Activated naive CD4-positive, alpha-beta T cell treated with anti-CD3 and anti-CD28 coated beads, Interleukin-2, amount 50 U/mL, for 16 hours (primary cell): Measurements from ENCODE around the gene SCGB1D4.
"Not testable (repeated sequence)": the region's sequence is repeated elsewhere in the genome, so short reads cannot be mapped to it uniquely, and the experiment has no call there.

Experiments
- DNase-seq: peaks from one replicate; pipeline ENCODE4 v3.0.0-alpha.2; 2020

Gene SCGB1D4, protein sequence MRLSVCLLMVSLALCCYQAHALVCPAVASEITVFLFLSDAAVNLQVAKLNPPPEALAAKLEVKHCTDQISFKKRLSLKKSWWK

DNA sequence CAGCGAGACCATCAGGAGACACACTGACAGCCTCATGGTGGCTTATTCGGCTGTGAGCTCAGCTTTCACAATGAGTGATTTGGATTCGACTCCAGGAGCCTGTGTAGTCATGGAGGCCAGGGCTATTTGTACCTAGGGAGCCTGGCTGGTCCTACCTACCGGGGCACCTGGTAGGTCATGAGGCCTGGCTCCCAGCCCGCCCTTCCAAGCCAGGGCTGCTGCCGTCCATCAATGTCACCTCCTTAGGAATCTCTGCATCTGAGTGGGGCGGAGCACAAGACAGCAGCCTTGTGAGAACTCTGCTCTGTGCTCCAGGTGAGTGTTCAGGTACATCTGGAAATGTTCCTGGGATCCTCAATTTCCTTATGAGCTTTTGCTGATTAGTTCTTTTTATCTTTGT lies at the start of gene SCGB1D4:
Gene SCGB1D4, minus strand, starts transcription at position 101 of the 400 bp plus-strand sequence. Its CDS starts 65 bp downstream, at position 36.
- no peak for DNase-seq

DNA sequence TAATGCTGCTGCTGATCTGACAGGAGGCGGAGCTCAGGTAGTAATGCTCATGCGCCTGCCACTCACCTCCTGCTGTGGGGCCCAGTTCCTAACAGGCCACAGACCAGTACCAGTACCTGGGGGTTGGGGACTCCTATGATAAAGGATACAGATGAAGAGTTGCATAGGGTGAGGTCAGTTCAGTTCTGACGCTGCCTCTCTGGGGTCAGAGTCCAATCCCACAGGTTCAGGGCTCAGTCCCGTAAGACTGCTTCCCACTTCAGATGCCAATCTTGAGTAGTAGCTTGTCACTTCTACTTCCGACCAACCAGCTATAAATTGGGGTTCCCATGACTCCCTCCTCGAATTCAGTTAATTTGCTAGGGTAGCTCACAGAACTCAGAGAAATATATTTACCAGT lies 47.0 kb upstream of the SCGB1D4 start:
- no peak for DNase-seq

DNA sequence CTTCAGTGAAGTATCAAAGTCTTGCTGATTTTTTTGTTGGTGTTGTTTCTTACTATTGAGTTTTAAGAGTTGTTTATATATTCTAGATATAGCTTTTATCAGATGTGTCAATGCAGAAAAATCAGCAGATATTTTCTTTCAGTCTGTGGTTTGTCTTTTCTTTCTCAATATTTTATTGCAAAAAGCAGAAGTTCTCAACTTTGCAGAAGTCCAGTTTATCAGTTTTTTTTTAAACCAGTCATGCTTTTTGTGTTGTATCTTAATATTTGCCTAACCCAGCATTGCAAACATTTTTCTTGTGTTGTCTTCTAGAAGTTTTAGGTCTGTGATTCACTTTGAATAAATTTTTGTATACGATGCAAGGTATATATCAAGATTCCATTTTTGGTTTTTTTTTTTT lies 45.3 kb upstream of the SCGB1D4 start:
- DNase-seq = no peak

DNA sequence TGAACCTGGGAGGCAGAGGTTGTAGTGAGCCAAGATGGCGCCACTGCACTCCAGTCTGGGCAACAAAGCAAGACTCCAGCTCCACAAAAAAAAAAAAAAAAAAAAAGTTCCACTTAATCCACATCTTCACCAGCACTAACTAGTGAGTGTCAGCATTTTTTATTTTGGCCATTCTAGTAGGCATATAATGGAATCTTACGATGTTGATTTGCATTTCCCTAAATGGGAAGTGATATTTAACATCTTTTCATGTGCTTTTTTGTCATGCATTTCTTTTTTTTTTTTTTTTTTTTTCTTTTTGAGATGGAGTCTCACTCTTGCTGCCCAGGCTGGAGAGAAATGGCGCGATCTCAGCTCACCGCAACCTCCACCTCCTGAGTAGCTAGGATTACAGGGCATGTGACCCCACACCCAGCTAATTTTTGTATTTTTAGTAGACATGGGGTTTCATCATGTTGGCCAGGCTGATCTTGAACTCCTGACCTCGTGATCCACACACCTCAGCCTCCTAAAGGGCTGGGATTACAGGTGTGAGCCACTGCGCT lies 44.8 kb upstream of the SCGB1D4 start:
- not testable (repeated sequence) for DNase-seq

DNA sequence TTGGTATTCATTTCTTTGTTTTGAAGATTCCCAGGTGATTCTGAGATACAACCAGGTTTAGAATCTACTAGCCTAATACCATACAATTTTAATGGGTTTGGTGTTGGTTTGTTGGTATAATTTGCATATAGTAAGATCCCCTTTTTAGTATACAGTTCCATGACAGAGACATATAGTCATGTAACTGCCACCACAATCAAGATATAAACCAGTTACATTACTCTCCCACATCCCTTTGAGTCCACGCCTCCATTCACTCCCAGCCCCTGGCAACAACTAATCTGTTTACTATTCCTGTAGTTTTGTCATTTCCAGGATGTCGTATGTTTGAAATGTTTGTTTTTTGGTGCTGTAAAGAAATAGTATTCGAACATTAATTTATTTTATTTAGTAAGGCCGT lies 42.7 kb upstream of the SCGB1D4 start:
- DNase-seq = no peak

DNA sequence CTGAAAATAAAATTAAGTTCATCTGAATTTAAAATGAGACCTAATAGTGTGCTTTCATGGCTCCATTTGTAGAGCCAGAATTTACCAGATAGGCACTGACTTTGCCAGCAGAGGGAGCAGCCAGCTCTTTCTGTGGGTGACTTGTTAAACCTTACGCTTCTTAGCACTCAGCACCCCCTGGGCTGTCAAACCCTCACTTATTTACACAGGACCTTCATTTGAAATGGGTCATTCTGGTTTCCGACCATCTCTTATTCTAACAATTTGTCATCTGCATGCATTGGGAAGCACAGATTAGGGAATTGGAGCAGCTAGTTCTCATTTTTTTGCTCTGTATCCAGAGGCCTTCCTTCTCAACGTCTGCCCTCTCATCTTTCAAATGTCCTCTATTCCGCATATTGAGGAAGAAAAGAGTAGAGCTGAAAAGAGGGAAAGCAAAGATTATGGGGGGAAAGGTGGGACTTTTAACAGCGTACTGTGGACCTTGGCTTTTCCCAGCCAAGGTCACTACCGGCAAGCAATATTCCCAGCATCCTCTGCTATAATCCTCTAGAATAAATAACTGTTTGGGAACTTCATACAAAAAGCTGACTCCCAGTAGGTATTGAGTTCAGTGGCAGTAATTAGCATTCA lies 41.5 kb upstream of the SCGB1D4 start:
- DNase-seq = peak; percentile 59

DNA sequence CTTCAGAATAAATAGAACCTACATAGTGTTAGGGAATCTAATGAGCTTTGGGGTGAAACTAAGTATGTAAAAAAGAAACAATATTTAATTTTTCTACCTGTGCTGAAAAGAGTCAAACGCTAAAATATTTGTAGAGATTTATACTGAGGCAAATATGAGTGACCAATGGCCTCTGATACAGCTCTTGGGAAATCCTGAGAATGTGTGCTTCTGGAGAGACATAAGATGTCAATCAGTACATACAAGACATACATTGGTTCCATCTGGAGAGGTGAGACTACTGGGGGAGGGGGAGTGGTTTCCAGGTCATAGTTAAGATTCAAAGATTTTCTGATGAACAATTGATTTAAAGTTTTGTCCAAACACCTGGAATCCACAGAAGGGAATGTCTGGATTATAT lies 39.3 kb upstream of the SCGB1D4 start:
- DNase-seq = no peak

DNA sequence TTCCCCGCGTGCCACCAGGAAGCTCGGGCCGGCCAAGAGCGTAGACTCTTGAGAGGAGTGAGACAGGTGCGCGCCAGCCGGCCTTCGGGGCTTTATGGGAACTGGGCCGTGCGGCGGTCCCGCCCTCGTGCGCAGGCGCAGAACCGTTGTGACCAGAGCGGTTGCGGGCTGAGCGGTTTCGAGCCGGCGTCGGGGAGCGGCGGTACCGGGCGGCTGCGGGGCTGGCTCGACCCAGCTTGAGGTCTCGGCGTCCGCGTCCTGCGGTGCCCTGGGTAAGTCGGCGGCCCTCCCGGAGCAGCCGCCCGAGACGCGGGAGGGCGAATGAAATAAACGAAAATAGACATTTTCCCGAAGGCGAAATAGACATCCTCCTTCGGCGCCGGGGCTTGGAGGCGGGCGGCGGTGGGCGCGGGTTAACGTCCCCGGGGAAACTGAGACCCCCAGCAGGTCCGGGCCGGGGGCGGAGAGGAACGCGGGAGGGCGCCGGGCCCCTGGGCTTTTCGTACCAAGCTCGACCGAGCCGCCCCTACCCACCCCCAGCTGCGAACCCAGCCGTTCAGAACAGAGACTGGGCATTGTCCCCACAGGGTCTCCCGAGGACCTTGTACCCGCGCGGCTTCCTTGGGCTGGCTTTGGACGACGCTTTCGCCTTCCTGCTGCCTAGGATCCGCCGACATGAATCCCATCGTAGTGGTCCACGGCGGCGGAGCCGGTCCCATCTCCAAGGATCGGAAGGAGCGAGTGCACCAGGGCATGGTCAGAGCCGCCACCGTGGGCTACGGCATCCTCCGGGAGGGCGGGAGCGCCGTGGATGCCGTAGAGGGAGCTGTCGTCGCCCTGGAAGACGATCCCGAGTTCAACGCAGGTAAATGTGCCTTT lies 38.7 kb upstream of the SCGB1D4 start, which contains the start of gene ASRGL1:
Gene ASRGL1, plus strand, starts transcription at position 146 of the 879 bp plus-strand sequence. Its CDS starts 530 bp downstream, at position 676.
- peak; percentile 82 for DNase-seq

DNA sequence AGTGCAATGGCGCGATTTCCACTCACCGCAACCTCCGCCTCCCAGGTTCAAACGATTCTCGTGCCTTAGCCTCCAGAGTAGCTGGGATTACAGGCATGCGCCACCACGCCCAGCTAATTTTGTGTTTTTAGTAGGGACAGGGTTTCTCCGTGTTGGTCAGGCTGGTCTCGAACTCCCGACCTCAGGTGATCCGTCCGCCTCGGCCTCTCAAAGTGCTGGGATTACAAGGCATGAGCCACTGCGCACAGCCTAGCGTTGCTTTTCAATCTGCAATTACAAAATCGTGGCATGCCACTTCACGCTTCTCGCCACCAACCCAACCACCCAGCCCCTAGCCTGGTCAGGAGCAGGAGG lies 38.1 kb upstream of the SCGB1D4 start:
- not testable (repeated sequence) for DNase-seq

DNA sequence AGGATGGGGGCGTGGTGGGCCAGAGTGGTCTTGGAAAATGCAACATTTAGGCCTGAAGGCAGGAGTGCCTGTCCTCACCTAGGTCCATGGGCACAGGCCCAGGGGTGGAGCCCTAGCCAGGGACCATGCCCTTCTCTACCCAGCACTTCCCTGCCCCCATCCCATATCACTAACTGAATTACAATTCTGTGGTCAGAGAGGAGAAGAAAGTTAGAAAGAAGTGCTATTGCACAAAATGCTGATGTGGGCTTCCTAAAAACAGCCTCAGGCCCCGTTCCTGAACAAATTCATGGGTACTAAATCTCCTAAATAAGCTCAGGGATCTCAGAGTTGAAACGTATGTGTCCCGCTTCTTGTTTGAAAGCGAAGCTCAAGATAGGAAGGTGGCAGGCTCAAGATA lies 34.9 kb upstream of the SCGB1D4 start:
- no peak for DNase-seq

DNA sequence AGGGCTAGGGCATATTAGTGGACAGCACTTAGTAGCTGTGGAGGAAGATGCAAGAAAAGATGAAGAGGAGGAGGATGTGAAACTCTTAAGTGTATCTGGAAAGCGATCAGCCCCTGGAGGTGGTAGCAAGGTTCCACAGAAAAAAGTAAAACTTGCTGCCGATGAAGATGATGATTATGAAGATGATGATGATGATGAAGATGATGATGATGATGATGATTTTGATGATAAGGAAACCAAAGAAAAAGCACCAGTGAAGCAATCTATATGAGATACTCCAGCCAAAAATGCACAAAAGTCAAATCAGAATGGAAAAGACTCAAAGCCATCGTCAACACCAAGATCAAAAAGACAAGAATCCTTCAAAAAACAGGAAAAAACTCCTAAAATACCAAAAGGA lies 32.4 kb upstream of the SCGB1D4 start:
- DNase-seq = not testable (repeated sequence)

DNA sequence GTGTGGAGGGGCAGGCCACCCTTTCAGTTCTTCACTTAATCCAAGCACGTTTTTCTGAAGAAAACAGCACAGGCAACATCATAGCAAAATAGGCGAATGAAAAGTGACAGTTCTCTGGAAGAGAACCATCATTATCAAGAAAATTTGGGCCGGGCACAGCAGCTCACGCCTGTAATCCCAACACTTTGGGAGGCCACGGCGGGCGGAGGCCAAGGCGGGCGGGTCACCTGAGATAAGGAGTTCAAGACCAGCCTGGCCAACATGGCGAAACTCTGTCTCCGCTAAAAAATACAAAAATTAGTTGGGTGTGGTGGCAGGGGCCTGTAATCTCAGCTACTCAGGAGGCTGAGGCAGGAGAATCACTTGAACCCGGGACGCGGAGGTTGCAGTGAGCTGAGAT lies 28.7 kb upstream of the SCGB1D4 start:
- not testable (repeated sequence) for DNase-seq

DNA sequence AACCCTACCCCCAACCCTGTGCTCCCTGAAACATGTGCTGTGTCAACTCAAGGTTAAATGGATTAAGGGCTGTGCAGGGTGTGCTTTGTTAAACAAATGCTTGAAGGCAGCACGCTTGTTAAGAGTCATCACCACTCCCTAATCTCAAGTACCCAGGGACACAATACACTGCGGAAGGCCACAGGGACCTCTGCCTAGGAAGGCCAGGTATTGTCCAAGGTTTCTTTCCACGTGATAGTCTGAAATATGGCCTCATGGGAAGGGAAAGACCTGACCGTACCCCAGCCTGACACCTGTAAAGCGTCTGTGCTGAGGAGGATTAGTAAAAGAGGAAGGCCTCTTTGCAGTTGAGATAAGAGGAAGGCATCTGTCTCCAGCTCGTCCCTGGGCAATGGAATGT lies 27.8 kb upstream of the SCGB1D4 start:
- DNase-seq = not testable (repeated sequence)

DNA sequence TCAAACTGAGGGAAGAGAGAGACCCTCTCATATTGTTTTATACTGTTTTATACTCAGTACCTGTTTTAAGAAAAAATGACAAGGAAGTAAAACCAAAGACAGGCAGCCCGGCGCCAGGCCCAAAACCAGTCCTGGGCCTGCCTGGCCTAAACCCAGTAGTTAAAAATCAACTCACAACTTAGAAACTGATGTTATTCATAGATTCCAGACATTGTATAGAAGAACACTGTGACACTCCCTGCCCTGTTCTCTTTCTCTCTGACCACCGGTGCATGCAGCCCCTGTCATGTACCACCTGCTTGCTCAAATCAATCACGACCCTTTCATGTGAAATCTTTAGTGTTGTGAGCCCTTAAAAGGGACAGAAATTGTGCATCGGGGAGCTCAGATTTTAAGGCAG lies 26.9 kb upstream of the SCGB1D4 start:
- not testable (repeated sequence) for DNase-seq

DNA sequence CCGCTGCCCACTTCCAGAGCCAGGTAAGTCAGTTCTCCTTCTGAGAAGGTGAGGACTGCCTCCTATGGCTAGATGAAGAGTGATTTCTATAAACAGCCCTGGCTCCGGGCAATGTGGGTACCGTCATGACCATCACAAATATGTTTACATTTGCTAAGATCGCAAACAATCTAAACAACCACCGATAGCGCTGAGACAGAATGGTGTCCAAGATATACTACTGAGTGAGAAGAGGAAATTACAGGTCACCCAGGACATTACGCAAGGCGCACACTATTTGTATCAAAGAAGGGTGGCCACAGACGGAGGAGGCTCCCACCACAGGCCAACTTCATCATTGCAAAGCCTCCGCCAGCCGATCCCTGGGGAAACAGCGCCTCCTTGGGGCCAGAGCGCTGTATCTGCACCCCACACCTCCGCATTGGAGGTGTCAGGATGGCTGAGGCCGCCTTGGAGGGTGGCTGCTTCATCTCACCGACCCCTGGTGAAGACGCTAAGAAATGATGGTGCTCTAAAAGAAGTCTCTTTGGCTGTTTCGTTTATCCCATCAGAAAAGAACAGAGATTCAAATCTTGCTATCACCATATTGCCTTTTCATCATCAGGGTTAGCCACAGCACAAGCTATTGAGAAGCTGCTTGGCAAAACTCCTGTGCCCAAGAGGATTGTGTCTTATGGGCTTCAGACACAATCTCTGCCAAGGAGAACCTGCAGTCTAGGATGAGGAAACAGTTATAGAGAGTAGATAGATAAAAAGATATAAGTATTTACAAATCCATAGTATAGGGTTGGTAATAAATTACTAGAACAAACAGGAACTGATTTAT lies 26.1 kb upstream of the SCGB1D4 start:
- peak; percentile 50 for DNase-seq

DNA sequence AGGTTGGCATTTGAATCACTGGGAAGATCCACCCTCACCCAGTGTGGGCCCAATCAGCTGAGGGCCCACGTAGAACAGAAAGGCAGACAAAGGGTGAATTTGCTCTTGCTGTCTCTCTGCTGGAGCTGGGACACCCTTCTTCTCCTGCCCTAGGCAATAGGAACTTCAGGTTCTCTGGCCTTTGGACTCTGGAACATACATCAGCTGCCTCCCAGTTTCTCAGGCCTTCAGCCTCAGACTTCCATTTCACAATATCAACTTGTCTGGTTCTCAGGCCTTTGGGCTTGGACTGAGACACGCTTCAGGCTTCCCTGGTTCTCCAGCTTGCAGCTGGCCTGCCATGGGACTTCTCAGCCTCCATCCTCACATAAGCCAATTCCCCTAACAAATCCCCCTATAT lies 23.6 kb upstream of the SCGB1D4 start:
- DNase-seq = no peak

DNA sequence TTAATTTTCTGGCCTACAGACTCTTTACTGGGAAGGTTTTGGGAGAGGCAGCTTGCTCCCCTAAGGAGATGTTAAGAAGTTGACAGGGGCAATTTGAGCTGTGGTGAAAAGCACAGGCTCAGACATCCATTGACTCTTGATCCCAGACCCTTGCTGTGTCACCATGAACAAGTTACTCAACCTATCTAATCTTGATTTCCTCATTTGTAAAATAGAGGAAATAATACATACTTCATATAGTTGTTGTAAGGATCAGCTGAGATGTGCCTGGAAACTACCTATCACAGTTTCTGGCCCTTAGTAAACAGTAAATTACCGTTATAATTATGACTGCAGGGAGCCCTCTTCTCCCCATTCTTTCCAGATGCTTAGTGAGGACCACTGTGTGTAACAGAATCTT lies 16.6 kb upstream of the SCGB1D4 start:
- no peak for DNase-seq

DNA sequence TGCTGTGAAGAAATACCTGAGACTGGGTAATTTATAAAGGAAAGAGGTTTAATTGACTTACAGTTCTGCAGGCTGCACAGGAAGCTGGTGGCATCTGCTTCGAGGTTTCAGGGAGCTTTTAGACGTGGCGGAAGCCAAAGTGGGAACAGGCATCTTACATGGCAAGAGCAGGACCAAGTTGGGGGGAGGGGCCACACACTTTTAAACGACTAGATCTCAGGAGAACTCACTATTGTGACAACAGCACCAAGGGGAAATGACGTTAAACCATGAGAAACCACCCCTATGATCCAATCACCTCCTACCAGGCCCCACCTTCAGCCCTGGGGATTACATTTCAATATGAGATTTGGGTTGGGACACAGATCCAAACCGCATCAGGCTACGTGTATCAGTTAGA lies 11.1 kb upstream of the SCGB1D4 start:
- no peak for DNase-seq

DNA sequence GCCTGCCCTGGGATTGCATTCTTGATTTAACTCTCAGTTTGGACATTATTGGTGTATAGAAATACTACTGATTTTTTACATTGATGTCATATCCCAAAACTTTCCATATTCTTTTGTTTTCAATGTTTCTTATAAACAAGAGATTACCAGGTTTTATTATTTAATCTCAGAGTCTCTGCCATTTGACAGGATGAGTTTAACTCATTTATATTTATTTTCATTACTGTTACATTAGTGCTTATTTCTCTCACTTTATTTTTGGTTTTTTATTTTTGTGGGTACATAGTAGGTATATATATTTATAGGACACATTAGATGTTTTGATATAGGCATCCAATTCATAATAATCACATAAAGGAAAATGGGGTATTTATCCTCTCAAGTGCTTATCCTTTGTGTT lies 9.1 kb upstream of the SCGB1D4 start:
- no peak for DNase-seq

DNA sequence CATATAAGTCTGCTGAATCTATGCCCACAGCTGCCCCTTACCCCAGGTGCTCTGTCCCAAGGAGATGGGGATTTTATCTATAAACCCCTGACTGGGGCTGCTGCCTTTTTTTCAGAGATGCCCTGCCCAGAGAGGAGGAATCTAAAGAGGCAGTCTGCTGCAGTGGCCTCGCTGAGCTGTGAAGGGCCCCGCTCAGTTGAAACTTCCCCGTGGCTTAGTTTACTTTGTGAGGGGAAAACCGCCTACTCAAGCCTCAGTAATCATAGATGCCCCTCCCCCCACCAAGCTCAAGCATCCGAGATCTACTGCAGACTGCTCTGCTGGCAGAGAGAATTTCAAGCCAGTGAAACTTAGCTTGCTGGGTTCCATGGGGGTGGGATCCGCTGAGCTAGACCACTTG lies 7.4 kb upstream of the SCGB1D4 start:
- no peak for DNase-seq

DNA sequence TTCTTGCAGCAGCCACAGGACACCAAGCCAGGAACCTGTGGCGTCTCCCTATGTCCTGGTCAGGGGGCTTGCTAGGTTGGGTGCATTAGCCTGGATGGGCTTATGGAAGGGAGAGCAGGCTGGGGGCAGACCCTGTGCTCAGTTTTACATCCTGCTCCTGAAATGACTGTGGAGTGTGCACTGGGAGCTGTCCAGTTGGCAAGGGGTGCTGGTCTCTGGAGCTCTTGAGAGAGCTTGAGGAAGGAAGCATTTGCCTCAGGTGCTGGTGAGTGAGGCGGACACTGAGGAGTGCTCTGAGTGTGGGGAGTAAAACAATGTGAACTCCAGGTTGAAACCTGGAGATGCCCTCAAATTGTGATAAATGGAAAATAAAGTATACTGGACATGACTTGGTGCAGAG lies 3.4 kb downstream of the SCGB1D4 start:
- DNase-seq = no peak

DNA sequence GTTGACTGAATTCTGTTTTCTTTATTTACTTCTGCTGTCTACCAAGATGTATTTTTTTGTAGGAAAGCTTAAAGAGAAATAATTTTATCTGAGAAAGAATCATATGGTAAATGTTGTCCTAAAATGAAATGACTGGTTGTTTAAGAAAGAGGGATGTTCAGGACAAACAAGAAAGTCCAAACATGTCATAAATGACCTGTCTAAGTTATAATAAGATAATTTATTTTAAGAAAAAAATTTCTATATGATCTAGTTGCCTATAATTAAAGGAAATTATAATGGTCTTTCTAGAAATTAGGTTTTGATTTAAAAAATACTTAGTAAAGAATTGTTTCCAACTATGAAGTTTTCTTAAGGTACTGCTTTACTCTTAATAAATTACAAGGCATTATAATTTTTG lies 18.4 kb downstream of the SCGB1D4 start:
- no peak for DNase-seq

DNA sequence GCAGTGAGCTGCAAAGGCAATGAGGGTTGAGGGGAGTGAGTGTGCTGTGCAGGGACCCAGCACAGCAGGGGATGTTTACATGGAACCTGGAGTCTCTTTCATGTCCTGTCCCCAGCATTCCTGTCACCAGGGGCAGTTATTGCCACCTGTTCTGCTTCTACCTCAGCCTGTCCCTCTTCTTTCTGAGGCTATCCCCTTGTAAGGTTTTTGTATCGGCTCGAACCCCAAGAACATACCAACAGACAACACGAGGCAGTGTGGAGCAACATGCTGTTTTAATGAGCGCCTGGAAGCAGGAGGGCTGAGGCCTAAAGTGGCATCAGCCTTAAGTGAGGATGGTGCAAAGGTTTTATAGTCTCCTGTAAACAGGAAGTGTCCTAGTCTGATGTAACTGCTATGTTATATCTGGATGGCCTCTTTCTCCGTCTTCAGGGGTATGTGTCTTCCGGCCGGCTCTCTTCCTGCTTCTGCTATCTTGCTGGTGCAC lies 25.0 kb downstream of the SCGB1D4 start:
- no peak for DNase-seq
